HCT116 (cell line): ENCODE results near the gene RUNX1. TPM values are rescaled to one million over a fixed set of nuclear protein-coding genes. Genes with fewer than 3 reads are reported as not detected.

Experiments used
- ATAC-seq: fragments of 200-7000 bp; cut with Tn5 transposase; 2 replicates; pipeline ENCODE4 v1.9.1; 2020; ENCODE audit warnings: mild to moderate bottlenecking, moderate library complexity
- BruUV-seq: library from RNA; stranded (reverse); fragments of 400-500 nt; replicated peaks from 2 replicates; lab custom pipeline; 2021; lab: Mats Ljungman, UMichigan
- CTCF ChIA-PET: fragments of 300-600 bp; sonication (Branson Sonifier 250); formaldehyde crosslinking; loops from one replicate; lab custom pipeline; 2021; ENCODE audit warnings: antibody characterized with exemption; lab: Charles Lee
- POLR2A ChIA-PET: fragments of 300-600, 350-600 bp; sonication (Branson Sonifier 250); formaldehyde crosslinking; loops from one replicate; lab custom pipeline; 2021; ENCODE audit warnings: antibody characterized with exemption; lab: Charles Lee
- RAD21 ChIA-PET, 2 experiments: fragments of 300-600 bp; sonication (Branson Sonifier 250); formaldehyde crosslinking; loops; one replicate each; lab custom pipeline; 2023; ENCODE audit warnings: low total read pairs in 2 of 2; ENCODE audit not compliant: uncharacterized antibody in 2 of 2, unreplicated experiment in 2 of 2, low non-redundant PET in 1 of 2; lab: Charles Lee
- DNase-seq: peaks from one replicate; pipeline ENCODE4 v3.0.0-alpha.2; 2010; ENCODE audit warnings: low read depth, low spot score
- H2AFZ ChIP-seq: fragments of 200-600 bp; shearing (Covaris generic), sonication (generic); 2 replicates; pipeline ENCODE4 v1.6.1; 2017; ENCODE audit warnings: low read depth, mixed run types, mixed read lengths, antibody characterized with exemption, low read length; ENCODE audit not compliant: poor library complexity, severe bottlenecking
- H3K27ac ChIP-seq: 2 replicates; pipeline ENCODE4 v1.5.1; 2012; ENCODE audit warnings: low read depth, low read length
- H3K27me3 ChIP-seq: fragments of 200-600 bp; sonication (generic); 2 replicates; pipeline ENCODE4 v1.6.1; 2016; ENCODE audit warnings: mixed run types, low read length, mixed read lengths; ENCODE audit not compliant: insufficient read depth
- H3K36me3 ChIP-seq, 2 experiments: fragments of 200-500 bp in 1 of 2; fragments of 200-600 bp in 1 of 2; sonication (Bioruptor generic) in 1 of 2; sonication (generic) in 1 of 2; 2 replicates each; pipeline versions ENCODE4 v1.5.1 to v1.6.1; 2014 to 2016; ENCODE audit warnings: low read length in 2 of 2, inconsistent platforms in 1 of 2, mixed read lengths in 1 of 2, mixed run types in 1 of 2; ENCODE audit not compliant: insufficient read depth in 2 of 2, control insufficient read depth in 1 of 2
- H3K4me1 ChIP-seq, 2 experiments: fragments of 200-600 bp in 1 of 2; sonication (generic) in 1 of 2; 2 replicates each; pipeline versions ENCODE4 v1.5.1 to v1.6.1; 2012 to 2017; ENCODE audit warnings: low read length in 2 of 2, inconsistent platforms in 1 of 2, mild to moderate bottlenecking in 1 of 2, mixed read lengths in 1 of 2, mixed run types in 1 of 2, moderate library complexity in 1 of 2; ENCODE audit not compliant: insufficient read depth in 2 of 2, control insufficient read depth in 1 of 2
- H3K4me2 ChIP-seq: fragments of 200-600 bp; sonication (generic); 2 replicates; pipeline ENCODE4 v1.6.1; 2017; ENCODE audit warnings: mixed run types, low read length, mixed read lengths
- H3K4me3 ChIP-seq, 2 experiments: fragments of 200-600 bp in 1 of 2; sonication (generic) in 1 of 2; replicated peaks in 1 of 2; 2 replicates each; pipeline ENCODE4 v1.5.1; 2011 to 2016; ENCODE audit warnings: low read length in 2 of 2, control low read depth in 1 of 2, low read depth in 1 of 2, mild to moderate bottlenecking in 1 of 2, mixed read lengths in 1 of 2, mixed run types in 1 of 2
- H3K79me2 ChIP-seq: fragments of 200-600 bp; sonication (generic); 2 replicates; pipeline ENCODE4 v1.6.1; 2017; ENCODE audit warnings: mild to moderate bottlenecking, mixed run types, low read length, moderate library complexity, mixed read lengths; ENCODE audit not compliant: insufficient read depth
- H3K9ac ChIP-seq: fragments of 200-600 bp; sonication (generic); 2 replicates; pipeline ENCODE4 v1.6.1; 2016; ENCODE audit warnings: low read length, mixed read lengths
- H3K9me2 ChIP-seq: fragments of 200-600 bp; sonication (generic), shearing (Covaris generic); 2 replicates; pipeline ENCODE4 v1.6.1; 2017; ENCODE audit warnings: mixed run types, mild to moderate bottlenecking, moderate library complexity; ENCODE audit not compliant: insufficient read depth
- H3K9me3 ChIP-seq, 2 experiments: fragments of 200-500 bp in 1 of 2; fragments of 200-600 bp in 1 of 2; sonication (Bioruptor generic) in 1 of 2; sonication (generic) in 1 of 2; 2 replicates each; pipeline ENCODE4 v1.6.1; 2014 to 2017; ENCODE audit warnings: low read length in 2 of 2, mixed read lengths in 2 of 2, inconsistent platforms in 1 of 2, low read depth in 1 of 2, mild to moderate bottlenecking in 1 of 2, mixed run types in 1 of 2, moderate library complexity in 1 of 2; ENCODE audit not compliant: control insufficient read depth in 1 of 2, insufficient read depth in 1 of 2
- H4K20me1 ChIP-seq: fragments of 200-600 bp; sonication (generic), shearing (Covaris generic); 2 replicates; pipeline ENCODE4 v1.6.1; 2017; ENCODE audit warnings: mixed run types, mild to moderate bottlenecking, moderate library complexity; ENCODE audit not compliant: insufficient read depth
- ATF3 ChIP-seq: IDR thresholded peaks from 2 replicates; pipeline ENCODE4 v1.6.1; 2012
- ELF1 ChIP-seq: IDR thresholded peaks from 2 replicates; pipeline ENCODE4 v1.6.1; 2012; ENCODE audit warnings: low read depth, borderline replicate concordance
- EZH2 ChIP-seq: fragments of 200-600 bp; sonication (generic); IDR thresholded peaks from 2 replicates; pipeline ENCODE4 v1.6.1; 2017; ENCODE audit warnings: antibody characterized with exemption, mixed run types
- EZH2phosphoT487 ChIP-seq: fragments of 200-600 bp; IDR thresholded peaks from 2 replicates; pipeline ENCODE4 v1.6.1; 2018; ENCODE audit warnings: antibody characterized with exemption, borderline replicate concordance
- POLR2AphosphoS5 ChIP-seq: IDR thresholded peaks from 2 replicates; pipeline ENCODE4 v1.6.1; 2011; ENCODE audit warnings: mild to moderate bottlenecking, low read depth, low read length, moderate library complexity
- REST ChIP-seq: IDR thresholded peaks from 2 replicates; pipeline ENCODE4 v1.6.1; 2012; ENCODE audit warnings: low read depth
- SRF ChIP-seq: IDR thresholded peaks from 2 replicates; pipeline ENCODE4 v1.6.1; 2012; ENCODE audit warnings: low read depth
- YY1 ChIP-seq: IDR thresholded peaks from 2 replicates; pipeline ENCODE4 v1.6.1; 2011; ENCODE audit warnings: low read length, low read depth, moderate library complexity, mild to moderate bottlenecking; ENCODE audit not compliant: insufficient replicate concordance; ENCODE audit errors: extremely low read depth
- ZBTB33 ChIP-seq: IDR thresholded peaks from 2 replicates; pipeline ENCODE4 v1.6.1; 2011; ENCODE audit warnings: mild to moderate bottlenecking, low read length, moderate library complexity; ENCODE audit not compliant: insufficient replicate concordance; ENCODE audit errors: extremely low read depth
- ZFX ChIP-seq: fragments of 450-650 bp; IDR thresholded peaks from 2 replicates; pipeline ENCODE4 v1.6.1; 2017
- intact Hi-C: fragments of 100-400 bp; cut with micrococcal nuclease; formaldehyde crosslinking; loops from 2 replicates; pipeline ENCODE4 v1.10.0; 2022
- total RNA-seq: library from RNA; stranded (reverse); gene quantifications from one replicate; pipeline ENCODE4 v1.2.1, GENCODE V29; 2021; ENCODE audit not compliant: unreplicated experiment

The RUNX1 gene
- total RNA-seq, 1 experiment from 2014 or later: 33.5 TPM

GRCh38 chr21:35035581-35035980 lies 13.5 kb downstream of the RUNX1 start:
- RAD21 ChIA-PET: no interaction called here
- no TSS peak for BruUV-seq
- POLR2A ChIA-PET: no interaction called here

More at GRCh38 chr21:35035581-35035980, 13.5 kb downstream of the RUNX1 start:
- CTCF ChIA-PET: no interaction called here
- intact Hi-C loops: no loop called here
- no peak overlapping the region for H3K4me3 ChIP-seq
- TF ChIP-seq ATF3 (no peak), EZH2phosphoT487 (no peak), ZFX (no peak), ZBTB33 (no peak), YY1 (no peak), SRF (no peak), EZH2 (no peak), REST (no peak), ELF1 (no peak), POLR2AphosphoS5 (no peak)
- H2AFZ ChIP-seq: no peak overlapping the region
- no peaks in the 10 kb centered on the region for H3K4me1 ChIP-seq
- no peaks in the 10 kb centered on the region for H3K9me2 ChIP-seq
- H4K20me1 ChIP-seq: no peaks in the 10 kb centered on the region
- DNase-seq: no peak
- H3K4me2 ChIP-seq: no peak overlapping the region
- no peak overlapping the region for H3K9ac ChIP-seq
- no peak overlapping the region for H3K27ac ChIP-seq
- no peaks in the 10 kb centered on the region for H3K36me3 ChIP-seq
- no peaks in the 10 kb centered on the region for H3K27me3 ChIP-seq
- no peaks in the 10 kb centered on the region for H3K79me2 ChIP-seq
- no peak for ATAC-seq
- no peaks in the 10 kb centered on the region for H3K9me3 ChIP-seq
